Ascending aorta (tissue), 2 donors: ENCODE results near the gene LDLRAP1. TPM values are rescaled to one million over a fixed set of nuclear protein-coding genes. Genes with fewer than 3 reads are reported as not detected.

Source experiments
- DNase-seq, 2 donors: peaks; one replicate each; pipeline ENCODE4 v3.0.0-alpha.2; 2019; ENCODE audit warnings: low spot score in 2 of 2
- H3K27ac ChIP-seq, 2 donors: fragments of 200-600 bp; sonication (generic); one replicate each; pipeline ENCODE4 v1.5.1; 2016 to 2017; ENCODE audit warnings: mild to moderate bottlenecking in 1 of 2
- H3K27me3 ChIP-seq: fragments of 200-600 bp; sonication (generic); one replicate; pipeline ENCODE4 v1.5.1; 2017
- H3K36me3 ChIP-seq, 2 donors: fragments of 200-600 bp; sonication (generic); one replicate each; pipeline ENCODE4 v1.5.1; 2016
- H3K4me1 ChIP-seq, 2 donors: fragments of 200-600 bp; sonication (generic); one replicate each; pipeline ENCODE4 v1.5.1; 2016 to 2017; ENCODE audit warnings: mild to moderate bottlenecking in 1 of 2
- H3K4me3 ChIP-seq, 2 donors: fragments of 200-600 bp; sonication (generic); one replicate each; pipeline ENCODE4 v1.5.1; 2016 to 2017; ENCODE audit warnings: mild to moderate bottlenecking in 1 of 2
- H3K9me3 ChIP-seq, 2 donors: fragments of 200-600 bp; sonication (generic); one replicate each; pipeline ENCODE4 v1.5.1; 2016
- CTCF ChIP-seq, 3 experiments: fragments of 200-600 bp in 2 of 3; fragments of 450-650 bp in 1 of 3; sonication (generic) in 2 of 3; IDR thresholded peaks; one replicate each; pipeline ENCODE4 v1.5.1; 2016 to 2019; ENCODE audit warnings: antibody characterized with exemption in 3 of 3, mild to moderate bottlenecking in 1 of 3, moderate library complexity in 1 of 3
- intact Hi-C: fragments of 100-400 bp; cut with DNase I; formaldehyde crosslinking; loops from one replicate; pipeline ENCODE4 v1.15.1; 2023
- total RNA-seq: library from RNA; depleted of rRNA; stranded (reverse); fragments of >200 nt; gene quantifications from one replicate; pipeline ENCODE4 v1.1.0, GENCODE V29; 2016

LDLRAP1 gene
- total RNA-seq, 1 donor from 2014 or later: 75.4 TPM

GRCh38 chr1:25530186-25531081 lies 13.0 kb upstream of the LDLRAP1 start:
- Histone ChIP-seq H3K27me3 (no peaks in the 10 kb centered on the region), H3K9me3 (peaks cover 0 to 1% of the 10 kb centered on the region in 2 donors), H3K4me1 (peaks cover 3 to 4% of the 10 kb centered on the region in 2 donors), H3K36me3 (no peaks in the 10 kb centered on the region), H3K27ac (no peak overlapping the region), H3K4me3 (no peak overlapping the region)
- DNase-seq: no peak
- intact Hi-C loops: no loop called here
- TF ChIP-seq CTCF (IDR thresholded peaks at IDR 0.05): no peak

DNA sequence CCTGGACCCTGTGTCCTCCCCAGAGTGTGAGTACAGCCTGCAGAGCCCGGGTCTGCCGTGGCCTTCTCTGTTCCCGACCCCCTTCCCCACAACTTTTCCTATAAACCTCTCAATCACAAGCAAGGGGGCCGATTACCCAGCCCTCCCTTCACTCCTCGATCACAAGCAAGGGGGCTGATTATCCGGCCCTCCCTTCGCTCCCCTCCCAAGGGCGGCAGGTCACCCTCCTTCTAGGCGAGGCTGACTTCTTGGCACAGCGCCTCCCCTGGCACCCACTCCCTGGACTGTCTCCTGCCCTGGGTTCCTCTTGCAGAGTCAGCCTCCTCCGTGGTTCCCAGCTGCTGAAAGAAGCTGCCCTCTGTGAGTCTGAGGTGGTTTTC lies 12.3 kb upstream of the LDLRAP1 start:
- intact Hi-C loops: no loop called here
- no peaks in the 10 kb centered on the region for H3K27me3 ChIP-seq
- DNase-seq: no peak

GRCh38 chr1:25532970-25533369 lies 10.4 kb upstream of the LDLRAP1 start:
- intact Hi-C loops: no loop called here
- no peak for TF ChIP-seq CTCF (IDR thresholded peaks at IDR 0.05)
- H3K9me3 ChIP-seq: no peaks in the 10 kb centered on the region
- no peak overlapping the region for H3K4me3 ChIP-seq
- peaks cover 0 to 3% of the 10 kb centered on the region in 2 donors for H3K4me1 ChIP-seq
- H3K27me3 ChIP-seq: no peaks in the 10 kb centered on the region
- DNase-seq: no peak
- no peaks in the 10 kb centered on the region for H3K36me3 ChIP-seq
- no peak overlapping the region for H3K27ac ChIP-seq

More for the DNA sequence above, 12.3 kb upstream of the LDLRAP1 start:
- Histone ChIP-seq H3K27ac (no peak overlapping the region), H3K4me3 (no peak overlapping the region), H3K4me1 (peaks cover 3 to 4% of the 10 kb centered on the region in 2 donors), H3K9me3 (no peaks in the 10 kb centered on the region), H3K36me3 (no peaks in the 10 kb centered on the region)
- no peak for TF ChIP-seq CTCF (IDR thresholded peaks at IDR 0.05)

GRCh38 chr1:25533775-25534409 lies 9.5 kb upstream of the LDLRAP1 start:
- no peaks in the 10 kb centered on the region for H3K9me3 ChIP-seq
- no peak for DNase-seq
- no peak overlapping the region for H3K27ac ChIP-seq
- peaks cover 0 to 3% of the 10 kb centered on the region in 2 donors for H3K4me1 ChIP-seq
- no peaks in the 10 kb centered on the region for H3K36me3 ChIP-seq
- H3K4me3 ChIP-seq: no peak overlapping the region
- no peaks in the 10 kb centered on the region for H3K27me3 ChIP-seq
- no peak for TF ChIP-seq CTCF (IDR thresholded peaks at IDR 0.05)
- intact Hi-C loops: no loop called here

- DNase-seq: no peak
- Histone ChIP-seq H3K9me3 (no peaks in the 10 kb centered on the region), H3K27ac (no peak overlapping the region), H3K4me3 (no peak overlapping the region), H3K27me3 (no peaks in the 10 kb centered on the region), H3K36me3 (no peaks in the 10 kb centered on the region), H3K4me1 (peaks cover 0 to 3% of the 10 kb centered on the region in 2 donors)
- intact Hi-C loops: no loop called here
- TF ChIP-seq CTCF (IDR thresholded peaks at IDR 0.05): no peak
These were observed 9.0 kb upstream of the LDLRAP1 start for GRCh38 chr1:25534410-25534788.
